ENCODE measurements around the gene KASH5.

The KASH5 gene

GRCh38 chr19:49342291-49342721, 45.7 kb upstream of the KASH5 start:
- no peak for DNase-seq (ENCODE audit: low read depth)
- TF ChIP-seq CTCF (conservative IDR thresholded peaks at IDR 0.05; ENCODE audit: low read depth, low read length) = no peak

GRCh38 chr19:49343123-49343522, 44.9 kb upstream of the KASH5 start:
- H3K4me3 ChIP-seq (ENCODE audit: low read length) = no peak overlapping the region
- DNase-seq (ENCODE audit: low read depth) = no peak
- TF ChIP-seq CTCF (conservative IDR thresholded peaks at IDR 0.05; ENCODE audit: low read depth, low read length) = no peak

More at GRCh38 chr19:49342291-49342721, 45.7 kb upstream of the KASH5 start:
- no peak overlapping the region for H3K4me3 ChIP-seq (ENCODE audit: low read length)

- DNase-seq (ENCODE audit: low read depth) = no peak
- no peak overlapping the region for H3K4me3 ChIP-seq (ENCODE audit: low read length)
- TF ChIP-seq CTCF (conservative IDR thresholded peaks at IDR 0.05; ENCODE audit: low read depth, low read length) = no peak
Measured at GRCh38 chr19:49344505-49345423, 43.3 kb upstream of the KASH5 start.

GRCh38 chr19:49347191-49347590, 40.9 kb upstream of the KASH5 start:
- no peak overlapping the region for H3K4me3 ChIP-seq (ENCODE audit: low read length)
- no peak for TF ChIP-seq CTCF (conservative IDR thresholded peaks at IDR 0.05; ENCODE audit: low read depth, low read length)
- DNase-seq (ENCODE audit: low read depth) = no peak

GRCh38 chr19:49347835-49348234, 40.2 kb upstream of the KASH5 start:
- peak; percentile 34 for TF ChIP-seq CTCF (conservative IDR thresholded peaks at IDR 0.05; ENCODE audit: low read depth, low read length)
- no peak overlapping the region for H3K4me3 ChIP-seq (ENCODE audit: low read length)
- no peak for DNase-seq (ENCODE audit: low read depth)

- TF ChIP-seq CTCF (conservative IDR thresholded peaks at IDR 0.05; ENCODE audit: low read depth, low read length) = no peak
- no peak overlapping the region for H3K4me3 ChIP-seq (ENCODE audit: low read length)
- DNase-seq (ENCODE audit: low read depth) = no peak
Measured at GRCh38 chr19:49348305-49349189, 39.5 kb upstream of the KASH5 start.

Data from retinal pigment epithelial cell (primary cell).